NB4 (cell line): ENCODE data around the gene USP9Y.

ENCODE experiments used
- MYC ChIP-seq: IDR thresholded peaks from 2 replicates; pipeline ENCODE4 v1.6.1; 2011; ENCODE audit warnings: low read depth, low read length
- POLR2A ChIP-seq: IDR thresholded peaks from 2 replicates; pipeline ENCODE4 v1.6.1; 2011; ENCODE audit warnings: mild to moderate bottlenecking; ENCODE audit not compliant: insufficient read length; ENCODE audit errors: extremely low read depth
- TF ChIP-seq, protein P1 (sequence below): IDR thresholded peaks from one replicate; pipeline ENCODE4 v1.5.1; 2012; ENCODE audit warnings: low read depth, low read length
- TF ChIP-seq, protein P2 (sequence below): IDR thresholded peaks from 2 replicates; pipeline ENCODE4 v1.6.1; 2011; ENCODE audit warnings: low read depth, low read length

DNA sequence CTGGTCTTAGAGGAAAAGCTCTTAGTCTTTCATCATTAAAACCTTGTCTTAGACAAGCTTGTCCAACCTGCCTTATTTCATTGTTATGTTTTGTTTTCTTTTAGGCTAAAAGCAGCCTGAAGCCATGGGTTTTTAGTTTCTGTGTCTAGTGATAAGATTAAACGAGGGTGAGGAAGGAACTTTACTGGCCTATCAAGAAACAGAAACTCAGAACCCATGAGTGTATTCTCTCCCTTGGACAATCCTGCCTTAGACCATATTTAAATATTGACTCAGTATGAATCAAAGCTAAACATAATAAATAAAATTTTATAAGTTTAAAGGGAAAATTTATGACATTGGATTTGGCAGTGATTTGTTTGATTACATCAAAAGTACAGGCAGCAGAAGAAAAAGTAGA lies 122.4 kb downstream of the USP9Y start:
- no peak for TF ChIP-seq POLR2A
- TF ChIP-seq, protein P1, sequence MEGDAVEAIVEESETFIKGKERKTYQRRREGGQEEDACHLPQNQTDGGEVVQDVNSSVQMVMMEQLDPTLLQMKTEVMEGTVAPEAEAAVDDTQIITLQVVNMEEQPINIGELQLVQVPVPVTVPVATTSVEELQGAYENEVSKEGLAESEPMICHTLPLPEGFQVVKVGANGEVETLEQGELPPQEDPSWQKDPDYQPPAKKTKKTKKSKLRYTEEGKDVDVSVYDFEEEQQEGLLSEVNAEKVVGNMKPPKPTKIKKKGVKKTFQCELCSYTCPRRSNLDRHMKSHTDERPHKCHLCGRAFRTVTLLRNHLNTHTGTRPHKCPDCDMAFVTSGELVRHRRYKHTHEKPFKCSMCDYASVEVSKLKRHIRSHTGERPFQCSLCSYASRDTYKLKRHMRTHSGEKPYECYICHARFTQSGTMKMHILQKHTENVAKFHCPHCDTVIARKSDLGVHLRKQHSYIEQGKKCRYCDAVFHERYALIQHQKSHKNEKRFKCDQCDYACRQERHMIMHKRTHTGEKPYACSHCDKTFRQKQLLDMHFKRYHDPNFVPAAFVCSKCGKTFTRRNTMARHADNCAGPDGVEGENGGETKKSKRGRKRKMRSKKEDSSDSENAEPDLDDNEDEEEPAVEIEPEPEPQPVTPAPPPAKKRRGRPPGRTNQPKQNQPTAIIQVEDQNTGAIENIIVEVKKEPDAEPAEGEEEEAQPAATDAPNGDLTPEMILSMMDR = no peak
- no peak for TF ChIP-seq MYC
- TF ChIP-seq, protein P2, sequence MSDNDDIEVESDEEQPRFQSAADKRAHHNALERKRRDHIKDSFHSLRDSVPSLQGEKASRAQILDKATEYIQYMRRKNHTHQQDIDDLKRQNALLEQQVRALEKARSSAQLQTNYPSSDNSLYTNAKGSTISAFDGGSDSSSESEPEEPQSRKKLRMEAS = no peak
